K562 (cell line): ENCODE results near the gene MGRN1. TPM values are rescaled to one million over a fixed set of nuclear protein-coding genes. Genes with fewer than 3 reads are reported as not detected.

ENCODE experiments used
- ARID1B ChIP-seq: fragments of 450-650 bp; IDR thresholded peaks from 2 replicates; pipeline ENCODE4 v1.6.1; 2016; ENCODE audit warnings: antibody characterized with exemption, mild to moderate bottlenecking, inconsistent platforms
- C11orf30 ChIP-seq: fragments of 450-650 bp; IDR thresholded peaks from 2 replicates; pipeline ENCODE4 v1.6.1; 2016; ENCODE audit warnings: low read depth, mild to moderate bottlenecking
- CBFB ChIP-seq: sonication (generic); formaldehyde crosslinking; IDR thresholded peaks from 2 replicates; pipeline ENCODE4 v1.4.0; 2020; ENCODE audit warnings: mild to moderate bottlenecking, missing genetic modification reagents
- ESRRA ChIP-seq: fragments of 450-650 bp; IDR thresholded peaks from 2 replicates; pipeline ENCODE4 v1.6.1; 2014; ENCODE audit warnings: low read depth, mild to moderate bottlenecking, moderate library complexity, borderline replicate concordance
- ETS2 ChIP-seq: IDR thresholded peaks from 2 replicates; pipeline ENCODE4 v1.6.1; 2016; ENCODE audit warnings: borderline replicate concordance, missing genetic modification characterization, mild to moderate bottlenecking, moderate library complexity, missing compliant biosample characterization; ENCODE audit not compliant: poor library complexity, severe bottlenecking
- FIP1L1 ChIP-seq: fragments of 200-400 bp; formaldehyde crosslinking; IDR thresholded peaks from 2 replicates; pipeline ENCODE4 v1.6.1; 2018; ENCODE audit warnings: mild to moderate bottlenecking, low read depth, low read length; ENCODE audit not compliant: poor library complexity, severe bottlenecking
- FOXJ2 ChIP-seq: fragments of 200-800 bp; sonication (Bioruptor generic); IDR thresholded peaks from 2 replicates; pipeline ENCODE4 v1.6.1; 2016; ENCODE audit warnings: missing genetic modification characterization, missing compliant biosample characterization
- FOXJ3 ChIP-seq: sonication (generic); formaldehyde crosslinking; IDR thresholded peaks from 2 replicates; pipeline ENCODE4 v1.4.0; 2020; ENCODE audit warnings: mild to moderate bottlenecking, missing genetic modification reagents
- GATAD2B ChIP-seq: fragments of 450-650 bp; IDR thresholded peaks from 2 replicates; pipeline ENCODE4 v1.6.1; 2017; ENCODE audit warnings: mild to moderate bottlenecking, borderline replicate concordance
- KLF1 ChIP-seq: fragments of 450-650 bp; IDR thresholded peaks from 2 replicates; pipeline ENCODE4 v1.6.1; 2016; ENCODE audit warnings: missing genetic modification characterization, missing compliant biosample characterization
- LCOR ChIP-seq: sonication (generic); formaldehyde crosslinking; IDR thresholded peaks from 2 replicates; pipeline ENCODE4 v1.8.0; 2022; ENCODE audit warnings: mild to moderate bottlenecking, missing genetic modification reagents
- MECOM ChIP-seq: fragments of 250-450 bp; sonication (Bioruptor Pico); IDR thresholded peaks from 2 replicates; pipeline ENCODE4 v1.8.0; 2022; ENCODE audit warnings: inconsistent platforms
- NCOA2 ChIP-seq, 2 experiments: fragments of 450-650 bp; IDR thresholded peaks; 2 replicates each; pipeline ENCODE4 v1.6.1; 2018; ENCODE audit warnings: mild to moderate bottlenecking in 2 of 2, moderate library complexity in 1 of 2; ENCODE audit not compliant: partially characterized antibody in 2 of 2
- PML ChIP-seq: IDR thresholded peaks from 2 replicates; pipeline ENCODE4 v1.6.1; 2012; ENCODE audit warnings: low read length, inconsistent platforms
- POLR2B ChIP-seq: fragments of 450-650 bp; IDR thresholded peaks from 2 replicates; pipeline ENCODE4 v1.6.1; 2018; ENCODE audit warnings: low read depth; ENCODE audit not compliant: partially characterized antibody
- SAFB ChIP-seq: fragments of 200-400 bp; formaldehyde crosslinking; IDR thresholded peaks from 2 replicates; pipeline ENCODE4 v1.6.1; 2017; ENCODE audit warnings: low read depth, low read length, borderline replicate concordance
- SPI1 ChIP-seq: IDR thresholded peaks from 2 replicates; pipeline ENCODE4 v1.6.1; 2011; ENCODE audit warnings: low read depth, low read length, control low read depth, borderline replicate concordance
- TAF7 ChIP-seq: fragments of 450-650 bp; IDR thresholded peaks from 2 replicates; pipeline ENCODE4 v1.6.1; 2016; ENCODE audit warnings: missing genetic modification characterization, missing compliant biosample characterization
- YBX1 ChIP-seq: fragments of 450-650 bp; IDR thresholded peaks from 2 replicates; pipeline ENCODE4 v1.7.1; 2016; ENCODE audit warnings: mild to moderate bottlenecking
- ZBTB8A ChIP-seq: fragments of 450-650 bp; IDR thresholded peaks from 2 replicates; pipeline ENCODE4 v1.6.1; 2018; ENCODE audit warnings: mild to moderate bottlenecking, moderate library complexity; ENCODE audit not compliant: partially characterized antibody
- ZNF408 ChIP-seq: fragments of 250-450 bp; sonication (Bioruptor Pico); IDR thresholded peaks from 2 replicates; pipeline ENCODE4 v1.4.0; 2020; ENCODE audit warnings: low read depth, mild to moderate bottlenecking, moderate library complexity
- ZNF778 ChIP-seq: fragments of 450-650 bp; formaldehyde crosslinking; IDR thresholded peaks from 2 replicates; pipeline ENCODE4 v1.4.0; 2020; ENCODE audit warnings: mild to moderate bottlenecking, moderate library complexity
- ZNF785 ChIP-seq: fragments of 250-450 bp; sonication (Bioruptor Pico); IDR thresholded peaks from 2 replicates; pipeline ENCODE4 v1.4.0; 2020; ENCODE audit warnings: mild to moderate bottlenecking
- ZZZ3 ChIP-seq: fragments of 450-650 bp; IDR thresholded peaks from 2 replicates; pipeline ENCODE4 v1.6.1; 2016; ENCODE audit warnings: antibody characterized with exemption, mild to moderate bottlenecking, moderate library complexity
- polyA plus RNA-seq, 8 experiments: library from polyadenylated mRNA; depleted of rRNA in 4 of 8; stranded (reverse) in 5 of 8; unstranded in 3 of 8; fragments of >200 nt; fragmentation: Nextera tagmentation in 2 of 8; fragmentation: Illumina TruSeq in 1 of 8; extraction: Ambion mirVana in 2 of 8; extraction: Trizol in 1 of 8; gene quantifications; 2 replicates each; pipeline versions ENCODE4 v1.2.1 to v1.2.3, GENCODE V29; 2011 to 2014; ENCODE audit warnings: inconsistent platforms in 1 of 8, missing spikeins in 1 of 8
- total RNA-seq, 7 experiments: library from RNA; depleted of rRNA in 6 of 7; stranded (reverse); fragments of >200 nt in 6 of 7; fragmentation: Illumina TruSeq in 2 of 7; extraction: Trizol in 2 of 7; gene quantifications; 2 replicates each; pipeline versions ENCODE4 v1.2.1 to v1.2.3, GENCODE V29; 2011 to 2021; ENCODE audit warnings: low replicate concordance in 1 of 7
- TF ChIP-seq, protein P1 (sequence below): fragments of 250-450 bp; sonication (Bioruptor Pico); IDR thresholded peaks from 2 replicates; pipeline ENCODE4 v1.4.0; 2020; ENCODE audit warnings: mild to moderate bottlenecking, moderate library complexity
- TF ChIP-seq, protein P2 (sequence below): IDR thresholded peaks from 2 replicates; pipeline ENCODE4 v1.6.1; 2012; ENCODE audit warnings: low read depth, low read length, improper control_type of control experiment, borderline replicate concordance

Gene MGRN1
- total and polyA plus RNA-seq, 9 of the 15 experiments (the other 6 are each of a cell fraction or from before 2014, with no cell fraction given), result 0.15 to 37.9 (median 6.0) TPM

DNA sequence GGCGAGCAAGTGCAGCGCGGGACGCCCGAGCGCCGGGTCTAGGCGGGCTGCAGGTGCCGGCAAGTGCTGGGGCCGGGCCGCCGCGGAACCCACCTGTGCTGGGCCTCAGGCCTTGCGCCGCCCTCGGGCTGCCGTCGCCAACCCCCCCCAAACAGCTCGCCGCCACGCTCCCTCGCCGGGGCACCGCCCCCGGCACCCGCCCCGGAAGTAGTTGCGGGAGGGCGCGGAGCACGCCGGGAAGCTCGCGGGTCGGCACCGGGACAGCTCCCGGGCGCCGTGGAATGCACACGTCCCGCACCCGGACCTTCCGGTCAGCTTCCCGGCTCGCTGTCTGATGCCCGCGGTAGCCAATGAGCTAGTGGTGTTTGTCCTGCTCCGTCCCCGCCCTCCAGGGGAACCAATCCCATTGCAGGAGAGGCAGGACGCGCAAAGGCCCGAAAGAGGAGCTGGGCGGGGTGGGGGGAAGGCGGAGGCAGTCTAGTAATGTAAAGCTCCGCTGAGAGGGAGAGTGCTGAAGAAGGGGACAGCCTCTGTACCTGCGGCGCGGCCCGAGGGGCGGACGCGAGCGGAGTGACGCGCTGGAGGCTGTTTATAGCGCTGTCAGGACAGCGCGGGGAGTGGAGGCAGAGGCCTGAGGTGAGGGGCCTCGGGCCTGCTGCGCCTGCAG lies 109.6 kb downstream of the MGRN1 start, which contains the start of the genes ANKS3 and DNAAF8 (continued):
- no peak for TF ChIP-seq ZBTB8A
- no peak for TF ChIP-seq ZZZ3
- TF ChIP-seq KLF1 (tag), result peak; percentile 83
- no peak for TF ChIP-seq FOXJ2
- TF ChIP-seq ESRRA, result peak; percentile 46; the same call in 1 of the 2 replicates
- TF ChIP-seq PML, result no peak
- TF ChIP-seq ARID1B, result no peak
- no peak for TF ChIP-seq MECOM (CRISPR knock-in tag)
- TF ChIP-seq FOXJ3 (CRISPR knock-in tag), result no peak
- no peak for TF ChIP-seq LCOR (CRISPR knock-in tag)
- TF ChIP-seq ZNF408 (CRISPR knock-in tag), result no peak
- TF ChIP-seq, protein P1, sequence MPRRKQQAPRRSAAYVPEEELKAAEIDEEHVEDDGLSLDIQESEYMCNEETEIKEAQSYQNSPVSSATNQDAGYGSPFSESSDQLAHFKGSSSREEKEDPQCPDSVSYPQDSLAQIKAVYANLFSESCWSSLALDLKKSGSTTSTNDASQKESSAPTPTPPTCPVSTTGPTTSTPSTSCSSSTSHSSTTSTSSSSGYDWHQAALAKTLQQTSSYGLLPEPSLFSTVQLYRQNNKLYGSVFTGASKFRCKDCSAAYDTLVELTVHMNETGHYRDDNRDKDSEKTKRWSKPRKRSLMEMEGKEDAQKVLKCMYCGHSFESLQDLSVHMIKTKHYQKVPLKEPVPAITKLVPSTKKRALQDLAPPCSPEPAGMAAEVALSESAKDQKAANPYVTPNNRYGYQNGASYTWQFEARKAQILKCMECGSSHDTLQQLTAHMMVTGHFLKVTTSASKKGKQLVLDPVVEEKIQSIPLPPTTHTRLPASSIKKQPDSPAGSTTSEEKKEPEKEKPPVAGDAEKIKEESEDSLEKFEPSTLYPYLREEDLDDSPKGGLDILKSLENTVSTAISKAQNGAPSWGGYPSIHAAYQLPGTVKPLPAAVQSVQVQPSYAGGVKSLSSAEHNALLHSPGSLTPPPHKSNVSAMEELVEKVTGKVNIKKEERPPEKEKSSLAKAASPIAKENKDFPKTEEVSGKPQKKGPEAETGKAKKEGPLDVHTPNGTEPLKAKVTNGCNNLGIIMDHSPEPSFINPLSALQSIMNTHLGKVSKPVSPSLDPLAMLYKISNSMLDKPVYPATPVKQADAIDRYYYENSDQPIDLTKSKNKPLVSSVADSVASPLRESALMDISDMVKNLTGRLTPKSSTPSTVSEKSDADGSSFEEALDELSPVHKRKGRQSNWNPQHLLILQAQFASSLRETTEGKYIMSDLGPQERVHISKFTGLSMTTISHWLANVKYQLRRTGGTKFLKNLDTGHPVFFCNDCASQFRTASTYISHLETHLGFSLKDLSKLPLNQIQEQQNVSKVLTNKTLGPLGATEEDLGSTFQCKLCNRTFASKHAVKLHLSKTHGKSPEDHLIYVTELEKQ (CRISPR knock-in tag), result no peak
- no peak for TF ChIP-seq NCOA2 (IDR thresholded peaks at IDR 0.05; ENCODE audit: partially characterized antibody in 2 of 2)
- TF ChIP-seq CBFB (CRISPR knock-in tag), result no peak
- no peak for TF ChIP-seq YBX1
- no peak for TF ChIP-seq ZNF785 (CRISPR knock-in tag)
- no peak for TF ChIP-seq POLR2B
- no peak for TF ChIP-seq TAF7 (tag)
- TF ChIP-seq, protein P2, sequence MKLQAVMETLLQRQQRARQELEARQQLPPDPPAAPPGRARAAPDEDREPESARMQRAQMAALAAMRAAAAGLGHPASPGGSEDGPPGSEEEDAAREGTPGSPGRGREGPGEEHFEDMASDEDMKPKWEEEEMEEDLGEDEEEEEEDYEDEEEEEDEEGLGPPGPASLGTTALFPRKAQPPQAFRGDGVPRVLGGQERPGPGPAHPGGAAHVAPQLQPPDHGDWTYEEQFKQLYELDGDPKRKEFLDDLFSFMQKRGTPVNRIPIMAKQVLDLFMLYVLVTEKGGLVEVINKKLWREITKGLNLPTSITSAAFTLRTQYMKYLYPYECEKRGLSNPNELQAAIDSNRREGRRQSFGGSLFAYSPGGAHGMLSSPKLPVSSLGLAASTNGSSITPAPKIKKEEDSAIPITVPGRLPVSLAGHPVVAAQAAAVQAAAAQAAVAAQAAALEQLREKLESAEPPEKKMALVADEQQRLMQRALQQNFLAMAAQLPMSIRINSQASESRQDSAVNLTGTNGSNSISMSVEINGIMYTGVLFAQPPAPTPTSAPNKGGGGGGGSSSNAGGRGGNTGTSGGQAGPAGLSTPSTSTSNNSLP, result no peak
- TF ChIP-seq SAFB, result no peak
- no peak for TF ChIP-seq GATAD2B
- no peak for TF ChIP-seq SPI1
- no peak for TF ChIP-seq ETS2 (tag)
- TF ChIP-seq FIP1L1, result peak; percentile 40
- TF ChIP-seq ZNF778 (CRISPR knock-in tag), result no peak
- peak; percentile 63 for TF ChIP-seq C11orf30
